Left ventricle myocardium inferior (tissue), 1 donor: ENCODE data around the gene DUOX1. TPM values are rescaled to one million over a fixed set of nuclear protein-coding genes. Genes with fewer than 3 reads are reported as not detected.
A peak's percentile ranks its signal among the peaks of the same experiment; 100 is the strongest.

Source experiments
- DNase-seq: peaks from one replicate; pipeline ENCODE4 v3.0.0-alpha.2; 2020
- H3K27ac ChIP-seq: fragments of 200-600 bp; replicated peaks from 2 replicates; pipeline ENCODE4 v1.8.0; 2021
- H3K27me3 ChIP-seq: fragments of 200-600 bp; 2 replicates; pipeline ENCODE4 v1.8.0; 2021; ENCODE audit warnings: low read depth
- H3K36me3 ChIP-seq: fragments of 200-600 bp; 2 replicates; pipeline ENCODE4 v1.8.0; 2021
- H3K4me1 ChIP-seq: fragments of 200-600 bp; 2 replicates; pipeline ENCODE4 v1.8.0; 2021
- H3K4me3 ChIP-seq: fragments of 200-600 bp; 2 replicates; pipeline ENCODE4 v1.8.0; 2021; ENCODE audit warnings: mild to moderate bottlenecking, moderate library complexity
- H3K9me3 ChIP-seq: fragments of 200-600 bp; replicated peaks from 2 replicates; pipeline ENCODE4 v1.8.0; 2021
- intact Hi-C: fragments of 100-400 bp; cut with micrococcal nuclease; formaldehyde crosslinking; loops from one replicate; pipeline ENCODE4 v1.11.0; 2022
- total RNA-seq: library from RNA; stranded (reverse); fragmentation: NEBNext Ultra II Directional; extraction: Animal tissue kit (Norgen Biotek cat#: 25700); gene quantifications from one replicate; pipeline ENCODE4 v1.2.1, GENCODE V29; 2021
- TF ChIP-seq, protein P1 (sequence below): fragments of 200-600 bp; IDR thresholded peaks from 2 replicates; pipeline ENCODE4 v1.8.0; 2021; ENCODE audit warnings: antibody characterized with exemption, mild to moderate bottlenecking, borderline replicate concordance
- donor health status: DM: no; HTN: yes; CAD: no; lungs with severe emphysema.

DUOX1 gene
- total RNA-seq, 1 donor from 2014 or later = 0.80 TPM

DNA sequence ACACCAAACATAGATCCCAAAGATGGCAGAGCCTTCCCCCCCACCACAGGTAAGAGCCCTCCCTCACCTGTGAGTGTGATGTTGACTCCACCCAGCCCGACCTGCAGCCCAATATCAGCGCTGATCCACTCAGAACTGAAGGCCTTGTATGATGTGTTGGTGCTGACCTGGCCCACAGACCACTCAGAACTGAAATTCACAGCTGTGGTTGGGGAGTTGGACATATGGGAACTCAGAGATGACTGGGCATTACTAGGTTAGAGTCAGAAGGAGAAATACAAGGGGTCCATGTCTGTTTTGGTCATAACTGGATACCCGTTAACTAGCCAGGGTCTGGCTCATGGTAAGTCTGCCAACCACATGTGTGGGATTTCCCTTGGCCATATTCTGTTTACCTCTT, 8.8 kb upstream of the DUOX1 start:
- Histone ChIP-seq H3K4me3 (no peak overlapping the region), H3K9me3 (no peaks in the 10 kb centered on the region), H3K4me1 (peaks cover 16% of the 10 kb centered on the region), H3K36me3 (no peaks in the 10 kb centered on the region), H3K27me3 (peaks cover 91% of the 10 kb centered on the region), H3K27ac (no peak overlapping the region)
- TF ChIP-seq, protein P1, sequence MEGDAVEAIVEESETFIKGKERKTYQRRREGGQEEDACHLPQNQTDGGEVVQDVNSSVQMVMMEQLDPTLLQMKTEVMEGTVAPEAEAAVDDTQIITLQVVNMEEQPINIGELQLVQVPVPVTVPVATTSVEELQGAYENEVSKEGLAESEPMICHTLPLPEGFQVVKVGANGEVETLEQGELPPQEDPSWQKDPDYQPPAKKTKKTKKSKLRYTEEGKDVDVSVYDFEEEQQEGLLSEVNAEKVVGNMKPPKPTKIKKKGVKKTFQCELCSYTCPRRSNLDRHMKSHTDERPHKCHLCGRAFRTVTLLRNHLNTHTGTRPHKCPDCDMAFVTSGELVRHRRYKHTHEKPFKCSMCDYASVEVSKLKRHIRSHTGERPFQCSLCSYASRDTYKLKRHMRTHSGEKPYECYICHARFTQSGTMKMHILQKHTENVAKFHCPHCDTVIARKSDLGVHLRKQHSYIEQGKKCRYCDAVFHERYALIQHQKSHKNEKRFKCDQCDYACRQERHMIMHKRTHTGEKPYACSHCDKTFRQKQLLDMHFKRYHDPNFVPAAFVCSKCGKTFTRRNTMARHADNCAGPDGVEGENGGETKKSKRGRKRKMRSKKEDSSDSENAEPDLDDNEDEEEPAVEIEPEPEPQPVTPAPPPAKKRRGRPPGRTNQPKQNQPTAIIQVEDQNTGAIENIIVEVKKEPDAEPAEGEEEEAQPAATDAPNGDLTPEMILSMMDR = no peak
- intact Hi-C loops = no loop called here
- DNase-seq = no peak

DNA sequence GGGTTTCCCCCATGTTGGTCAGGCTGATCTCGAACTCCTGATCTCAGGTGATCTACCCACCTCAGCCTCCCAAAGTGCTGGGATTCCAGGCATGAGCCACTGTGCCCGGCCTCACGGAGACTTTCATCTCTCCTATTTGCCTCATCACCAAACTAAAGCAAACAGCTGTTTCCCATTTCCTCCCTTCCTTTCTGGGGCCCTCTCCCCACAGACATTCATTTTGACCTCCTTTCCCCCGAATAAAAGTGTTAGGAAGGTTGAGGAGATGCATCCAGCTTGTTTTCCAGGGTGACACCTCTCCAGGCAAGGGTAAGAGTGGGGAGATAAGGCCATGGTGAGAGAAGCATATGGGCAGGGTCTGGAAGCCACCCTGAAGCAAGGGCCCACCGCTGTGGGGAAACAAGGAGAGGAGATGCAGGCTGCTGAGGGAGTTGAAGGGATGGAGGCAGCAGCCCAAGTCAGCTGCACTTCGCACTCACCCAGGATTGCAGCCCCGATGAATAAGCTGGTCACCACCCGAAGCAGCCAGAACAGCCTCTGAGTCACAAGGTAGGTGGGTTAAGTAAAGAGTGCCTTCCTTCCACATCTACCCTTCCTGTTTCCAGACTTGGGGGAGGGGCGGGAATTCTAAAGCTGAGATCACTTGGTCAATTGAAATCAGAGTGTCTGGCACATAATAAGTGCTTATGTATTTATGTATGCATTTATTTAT, 7.9 kb upstream of the DUOX1 start:
- Histone ChIP-seq H3K27ac (no peak overlapping the region), H3K36me3 (no peaks in the 10 kb centered on the region), H3K4me3 (no peak overlapping the region), H3K4me1 (peaks cover 11% of the 10 kb centered on the region), H3K27me3 (peaks cover 83% of the 10 kb centered on the region), H3K9me3 (no peaks in the 10 kb centered on the region)
- TF ChIP-seq, protein P1 = no peak
- DNase-seq = no peak
- intact Hi-C loops = no loop called here

DNA sequence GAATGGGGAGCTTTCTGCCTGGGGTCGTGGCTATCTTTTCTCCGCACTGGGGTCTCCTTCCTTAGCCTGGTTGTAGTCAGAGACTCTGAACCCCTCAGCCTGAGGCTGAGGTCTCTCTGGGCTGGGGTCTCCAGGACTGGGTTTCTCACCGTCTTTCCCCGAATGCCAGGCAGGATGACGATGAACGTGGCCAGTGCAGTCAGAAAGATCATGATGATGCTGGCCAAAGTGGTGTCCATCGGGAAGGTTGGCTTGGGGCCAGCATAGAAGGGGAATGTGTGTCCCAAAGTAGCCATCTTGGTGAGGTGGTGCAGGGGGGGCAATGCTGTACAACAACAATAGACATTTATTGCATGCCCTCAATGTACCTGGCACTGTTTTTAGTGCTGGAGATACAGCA, 7.1 kb upstream of the DUOX1 start:
- no peak for DNase-seq
- TF ChIP-seq, protein P1 = no peak
- peaks cover 3% of the 10 kb centered on the region for H3K4me1 ChIP-seq
- H3K36me3 ChIP-seq = no peaks in the 10 kb centered on the region
- no peaks in the 10 kb centered on the region for H3K9me3 ChIP-seq
- intact Hi-C loops = no loop called here
- no peak overlapping the region for H3K27ac ChIP-seq
- no peak overlapping the region for H3K4me3 ChIP-seq
- H3K27me3 ChIP-seq = peaks cover 81% of the 10 kb centered on the region

DNA sequence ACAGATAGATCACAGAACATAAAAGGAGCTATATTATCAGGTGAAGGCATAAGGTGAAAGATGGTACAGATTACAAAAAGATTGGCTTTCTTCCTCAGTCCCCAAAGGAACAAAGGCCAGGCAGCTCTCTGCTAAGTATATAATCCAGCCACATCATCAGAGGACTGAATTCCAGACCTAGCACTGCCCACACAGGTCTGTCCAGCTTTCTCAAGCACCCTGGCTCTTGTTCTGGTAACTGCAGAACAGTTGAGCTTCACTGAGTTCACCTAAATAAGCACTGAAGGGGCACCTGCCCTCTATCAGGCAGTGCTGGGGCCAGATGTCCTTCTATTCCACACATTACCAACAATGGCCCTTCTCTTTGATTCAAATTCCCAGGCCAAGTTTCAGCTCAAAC, 6.4 kb upstream of the DUOX1 start:
- intact Hi-C loops = no loop called here
- peaks cover 85% of the 10 kb centered on the region for H3K27me3 ChIP-seq

DNA sequence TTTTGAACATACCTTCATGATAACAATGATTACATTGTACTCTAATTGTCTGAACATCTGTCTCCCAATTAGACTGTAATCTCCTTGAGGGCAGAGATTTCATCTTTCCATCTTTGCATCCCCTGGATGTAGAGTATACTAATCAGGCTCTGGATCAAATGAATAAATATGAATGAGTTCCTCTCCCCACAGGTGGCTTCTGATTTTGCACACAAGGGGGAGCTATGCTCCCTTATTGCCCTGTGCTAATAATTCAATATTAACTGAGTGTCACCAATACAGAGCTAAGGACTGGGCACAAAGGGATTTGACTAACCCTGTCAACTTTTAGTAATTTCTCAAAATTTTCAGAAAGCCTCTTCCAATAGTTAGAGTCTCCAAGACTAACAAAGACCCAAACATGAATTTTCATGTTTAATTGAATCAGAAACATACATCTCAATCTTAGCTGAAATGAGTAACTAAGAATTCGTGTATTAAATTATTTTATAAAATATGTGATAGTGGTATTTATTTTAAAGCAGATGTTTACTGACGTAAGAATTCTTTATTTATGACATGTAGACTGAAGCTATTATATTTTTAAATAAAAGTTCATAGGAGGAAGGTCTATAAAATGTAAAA, 3.1 kb upstream of the DUOX1 start:
- Histone ChIP-seq H3K4me3 (no peak overlapping the region), H3K4me1 (peaks cover 17% of the 10 kb centered on the region), H3K36me3 (no peaks in the 10 kb centered on the region), H3K9me3 (no peaks in the 10 kb centered on the region), H3K27me3 (peaks cover 86% of the 10 kb centered on the region), H3K27ac (no peak overlapping the region)
- no peak for DNase-seq
- TF ChIP-seq, protein P1 = peak; percentile 67
- intact Hi-C loops = no loop called here

More for the DNA sequence above, 6.4 kb upstream of the DUOX1 start:
- Histone ChIP-seq H3K4me1 (no peaks in the 10 kb centered on the region), H3K36me3 (no peaks in the 10 kb centered on the region), H3K4me3 (no peak overlapping the region), H3K9me3 (no peaks in the 10 kb centered on the region), H3K27ac (no peak overlapping the region)
- TF ChIP-seq, protein P1 = no peak
- no peak for DNase-seq
